MM.1S (cell line): ENCODE results near the gene HYAL1.

Source experiments
- CTCF ChIP-seq: fragments of 300-600 bp; sonication (generic); IDR thresholded peaks from 2 replicates; pipeline ENCODE4 v1.5.1; 2016; ENCODE audit warnings: antibody characterized with exemption, low read length, mixed read lengths
- EZH2 ChIP-seq: fragments of 300-600 bp; sonication (generic); optimal IDR thresholded peaks from 2 replicates; pipeline ENCODE3; 2017; ENCODE audit warnings: low read depth, mild to moderate bottlenecking, antibody characterized with exemption, low read length, mixed read lengths
- EZH2phosphoT487 ChIP-seq: fragments of 300-600 bp; sonication (generic); IDR thresholded peaks from 2 replicates; pipeline ENCODE4 v1.6.1; 2018; ENCODE audit warnings: antibody characterized with exemption, low read length

DNA sequence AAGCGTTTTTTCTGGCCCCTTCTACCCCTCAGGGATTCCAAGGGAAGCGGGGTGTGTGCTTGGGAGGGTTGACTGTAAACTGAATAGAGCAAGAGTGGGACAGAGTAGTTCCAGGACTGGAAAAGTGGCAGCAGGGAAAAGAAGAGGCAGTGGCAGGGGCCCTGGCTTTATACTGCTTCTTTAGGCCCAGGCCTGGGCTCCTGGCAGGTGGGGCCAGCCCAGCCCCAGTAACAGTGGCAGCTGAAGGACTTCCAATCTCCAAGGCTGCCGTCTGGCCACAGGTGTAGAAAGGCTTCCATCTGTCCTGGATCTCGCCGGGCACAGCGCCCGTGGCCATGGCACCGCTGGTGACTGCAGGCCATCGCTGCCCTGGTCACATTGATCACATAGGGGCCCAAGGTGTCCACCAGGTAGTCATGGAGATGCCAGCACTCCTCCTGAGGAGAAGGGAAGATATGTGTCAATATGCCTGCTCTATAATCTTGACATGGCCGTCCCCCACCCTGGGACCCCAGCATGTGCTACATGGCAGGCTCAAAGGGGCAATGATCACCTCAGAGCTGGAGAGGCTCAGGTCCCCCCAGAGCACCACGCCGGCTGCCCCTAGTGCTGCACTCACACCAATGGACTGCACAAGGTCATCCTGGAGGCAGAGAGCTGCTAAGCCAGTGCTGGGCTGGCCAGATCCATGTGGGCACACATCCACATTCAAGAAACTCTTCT, 10.1 kb downstream of the HYAL1 start:
- TF ChIP-seq CTCF (no peak), EZH2 (no peak), EZH2phosphoT487 (no peak)
